ENCODE measurements around the gene PRKD2. TPM values are rescaled to one million over a fixed set of nuclear protein-coding genes. Genes with fewer than 3 reads are reported as not detected.
"Not testable (repeated sequence)": the region's sequence is repeated elsewhere in the genome, so short reads cannot be mapped to it uniquely, and the experiment has no call there.

The PRKD2 gene
- total RNA-seq = 10 to 100 TPM; 30.8 to 85.7 (median 41.7) TPM

DNA sequence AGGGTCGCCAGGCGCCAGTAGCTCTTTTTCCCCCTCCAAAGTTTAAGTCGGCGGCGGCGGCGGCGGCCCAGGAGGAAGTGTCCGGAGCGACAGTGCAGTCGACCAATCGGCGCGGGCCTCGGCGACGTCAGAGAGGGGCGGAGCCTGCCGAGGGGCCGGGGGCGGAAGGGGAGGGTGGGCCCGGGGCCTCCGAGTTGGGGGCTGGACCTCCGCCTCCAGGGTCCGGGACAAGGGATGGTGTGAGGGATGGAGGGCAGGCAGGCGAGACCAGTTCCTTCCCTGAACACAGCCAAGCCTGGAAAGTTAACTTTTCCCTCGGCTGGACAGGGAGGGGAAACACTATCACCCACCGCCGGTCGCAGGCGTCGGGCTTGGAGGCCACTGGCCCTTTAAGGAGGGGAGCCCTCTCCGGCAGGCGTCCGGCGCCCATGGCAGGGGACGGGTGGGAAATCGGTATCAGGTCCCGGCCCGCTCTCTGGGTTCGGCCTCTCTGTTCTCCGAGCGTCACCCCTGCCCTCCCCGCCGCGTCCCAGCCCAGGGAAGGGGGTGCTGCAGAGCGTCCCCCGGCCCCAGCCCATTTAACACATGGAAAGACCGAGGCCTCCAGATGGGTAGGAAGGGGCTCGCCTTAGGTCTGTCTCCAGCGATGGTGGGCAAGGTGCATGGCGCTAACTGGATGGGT lies at the start of gene PRKD2:
Gene PRKD2, minus strand, starts transcription at position 81 of the 682 bp plus-strand sequence. CDS start 744 bp downstream, outside the sequence.
- TF ChIP-seq POLR2A (IDR thresholded peaks at IDR 0.05) = peak; percentile 62 to 64
- TF ChIP-seq, protein P1, sequence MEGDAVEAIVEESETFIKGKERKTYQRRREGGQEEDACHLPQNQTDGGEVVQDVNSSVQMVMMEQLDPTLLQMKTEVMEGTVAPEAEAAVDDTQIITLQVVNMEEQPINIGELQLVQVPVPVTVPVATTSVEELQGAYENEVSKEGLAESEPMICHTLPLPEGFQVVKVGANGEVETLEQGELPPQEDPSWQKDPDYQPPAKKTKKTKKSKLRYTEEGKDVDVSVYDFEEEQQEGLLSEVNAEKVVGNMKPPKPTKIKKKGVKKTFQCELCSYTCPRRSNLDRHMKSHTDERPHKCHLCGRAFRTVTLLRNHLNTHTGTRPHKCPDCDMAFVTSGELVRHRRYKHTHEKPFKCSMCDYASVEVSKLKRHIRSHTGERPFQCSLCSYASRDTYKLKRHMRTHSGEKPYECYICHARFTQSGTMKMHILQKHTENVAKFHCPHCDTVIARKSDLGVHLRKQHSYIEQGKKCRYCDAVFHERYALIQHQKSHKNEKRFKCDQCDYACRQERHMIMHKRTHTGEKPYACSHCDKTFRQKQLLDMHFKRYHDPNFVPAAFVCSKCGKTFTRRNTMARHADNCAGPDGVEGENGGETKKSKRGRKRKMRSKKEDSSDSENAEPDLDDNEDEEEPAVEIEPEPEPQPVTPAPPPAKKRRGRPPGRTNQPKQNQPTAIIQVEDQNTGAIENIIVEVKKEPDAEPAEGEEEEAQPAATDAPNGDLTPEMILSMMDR (IDR thresholded peaks at IDR 0.05) = no peak
- peaks cover 8 to 9% of the 10 kb centered on the region in 2 donors for H3K4me1 ChIP-seq
- DNase-seq = peak; percentile 91 to 93

GRCh38 chr19:46764817-46765291 lies 47.9 kb upstream of the PRKD2 start:
- Histone ChIP-seq H3K36me3 (no peaks in the 10 kb centered on the region), H3K27ac (no peak overlapping the region), H3K4me3 (no peak overlapping the region), H3K27me3 (no peaks in the 10 kb centered on the region), H3K9me3 (no peaks in the 10 kb centered on the region), H3K4me1 (no peaks in the 10 kb centered on the region)
- DNase-seq = no peak
- TF ChIP-seq, protein P1 (IDR thresholded peaks at IDR 0.05) = no peak
- TF ChIP-seq POLR2A (IDR thresholded peaks at IDR 0.05) = no peak
- intact Hi-C loops (cut with DNase I; ENCODE audit: low total_unique reads) = no loop called here

More for the DNA sequence above, at the start of gene PRKD2:
- Histone ChIP-seq H3K9me3 (no peaks in the 10 kb centered on the region), H3K27ac (peak within 1 kb of the TSS; percentile 90 to 92), H3K27me3 (no peaks in the 10 kb centered on the region), H3K36me3 (no peaks in the 10 kb centered on the region), H3K4me3 (peak within 1 kb of the TSS; percentile 68 to 91)
- intact Hi-C loops (cut with DNase I; ENCODE audit: low total_unique reads) = no loop called here

GRCh38 chr19:46762245-46762890 lies 45.5 kb upstream of the PRKD2 start:
- intact Hi-C loops (cut with DNase I; ENCODE audit: low total_unique reads) = no loop called here
- no peaks in the 10 kb centered on the region for H3K36me3 ChIP-seq
- DNase-seq = no peak
- no peak overlapping the region for H3K27ac ChIP-seq
- H3K9me3 ChIP-seq = no peaks in the 10 kb centered on the region
- no peak overlapping the region for H3K4me3 ChIP-seq
- H3K4me1 ChIP-seq = no peaks in the 10 kb centered on the region
- H3K27me3 ChIP-seq = no peaks in the 10 kb centered on the region
- no peak for TF ChIP-seq POLR2A (IDR thresholded peaks at IDR 0.05)
- TF ChIP-seq, protein P1 (IDR thresholded peaks at IDR 0.05) = no peak

DNA sequence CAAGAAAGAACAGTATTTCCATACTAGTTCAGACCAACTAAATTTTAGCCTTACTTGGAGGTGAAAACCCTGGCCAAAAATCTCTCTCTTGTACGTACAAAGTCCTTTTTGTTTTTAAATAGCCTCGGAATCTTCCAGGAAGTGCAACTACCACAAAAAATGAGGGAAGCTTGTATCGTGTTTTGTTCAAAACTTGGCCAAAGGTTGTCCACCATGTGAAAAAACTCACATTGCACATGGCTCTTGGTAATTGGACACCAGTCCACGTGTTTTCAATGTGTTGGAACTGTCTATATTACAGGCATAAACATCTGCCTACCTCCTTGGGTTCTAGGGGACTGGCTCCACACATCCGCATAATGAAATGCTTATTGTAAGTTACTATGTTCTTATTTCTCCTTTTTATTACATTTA lies 44.5 kb upstream of the PRKD2 start:
- H3K36me3 ChIP-seq = no peaks in the 10 kb centered on the region
- DNase-seq = no peak
- no peak for TF ChIP-seq POLR2A (IDR thresholded peaks at IDR 0.05)
- TF ChIP-seq, protein P1 (IDR thresholded peaks at IDR 0.05) = no peak
- H3K9me3 ChIP-seq = no peaks in the 10 kb centered on the region
- no peak overlapping the region for H3K27ac ChIP-seq
- no peaks in the 10 kb centered on the region for H3K27me3 ChIP-seq
- intact Hi-C loops (cut with DNase I; ENCODE audit: low total_unique reads) = no loop called here
- H3K4me3 ChIP-seq = no peak overlapping the region
- no peaks in the 10 kb centered on the region for H3K4me1 ChIP-seq

DNA sequence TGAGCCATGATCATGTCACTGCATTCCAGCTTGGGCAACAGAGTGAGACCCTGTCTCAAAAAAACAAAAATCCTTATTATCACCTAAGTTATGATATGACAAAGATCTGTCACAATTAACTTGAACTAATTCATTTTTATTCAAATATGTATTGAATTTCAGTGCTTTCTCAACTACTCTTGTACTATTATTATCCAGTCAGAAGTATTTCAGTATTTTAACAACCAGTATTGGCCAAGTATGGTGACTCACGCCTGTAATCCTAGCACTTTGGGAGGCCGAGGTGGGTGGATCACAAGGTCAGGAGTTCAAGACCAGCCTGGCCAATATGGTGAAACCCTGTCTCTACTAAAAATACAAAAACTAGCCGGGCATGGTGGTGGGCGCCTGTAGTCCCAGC lies 44.0 kb upstream of the PRKD2 start:
- DNase-seq; H3K4me3 ChIP-seq; H3K9me3 ChIP-seq; H3K4me1 ChIP-seq; H3K27me3 ChIP-seq; intact Hi-C loops (cut with DNase I; ENCODE audit: low total_unique reads); H3K36me3 ChIP-seq: not testable (repeated sequence)
- peak overlapping the region in 1 of 2 donors; percentile 35 for H3K27ac ChIP-seq

All from uterus (tissue), 4 donors.